GM18508 (cell line): Measurements from ENCODE around the gene FANK1.

Source experiments
- ATAC-seq: cut with Tn5 transposase; IDR thresholded peaks from one replicate; pipeline ENCODE4 v1.9.1; 2021; ENCODE audit warnings: moderate number of reproducible peaks; ENCODE audit not compliant: insufficient read depth, unreplicated experiment

The FANK1 gene

DNA sequence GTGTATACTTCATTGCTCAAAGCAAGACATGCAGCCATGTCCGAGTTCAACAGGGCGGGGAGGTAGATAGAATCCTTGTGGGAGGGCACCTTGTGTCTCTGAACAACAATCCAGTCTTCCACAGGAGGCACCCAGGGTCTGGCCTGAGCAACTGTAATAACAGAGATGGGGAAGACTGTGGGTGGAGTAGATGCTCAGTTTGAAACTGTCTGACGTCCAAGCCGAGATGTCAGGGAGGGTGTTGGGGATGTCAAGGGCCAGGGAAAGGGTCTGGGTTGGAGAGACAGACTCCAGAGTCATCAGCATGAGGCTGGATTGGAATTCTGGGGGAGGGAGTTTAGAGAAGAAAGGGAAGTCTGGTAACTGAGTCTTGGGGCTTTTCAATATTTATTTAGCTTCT lies 88.0 kb downstream of the FANK1 start:
- ATAC-seq, result no peak

DNA sequence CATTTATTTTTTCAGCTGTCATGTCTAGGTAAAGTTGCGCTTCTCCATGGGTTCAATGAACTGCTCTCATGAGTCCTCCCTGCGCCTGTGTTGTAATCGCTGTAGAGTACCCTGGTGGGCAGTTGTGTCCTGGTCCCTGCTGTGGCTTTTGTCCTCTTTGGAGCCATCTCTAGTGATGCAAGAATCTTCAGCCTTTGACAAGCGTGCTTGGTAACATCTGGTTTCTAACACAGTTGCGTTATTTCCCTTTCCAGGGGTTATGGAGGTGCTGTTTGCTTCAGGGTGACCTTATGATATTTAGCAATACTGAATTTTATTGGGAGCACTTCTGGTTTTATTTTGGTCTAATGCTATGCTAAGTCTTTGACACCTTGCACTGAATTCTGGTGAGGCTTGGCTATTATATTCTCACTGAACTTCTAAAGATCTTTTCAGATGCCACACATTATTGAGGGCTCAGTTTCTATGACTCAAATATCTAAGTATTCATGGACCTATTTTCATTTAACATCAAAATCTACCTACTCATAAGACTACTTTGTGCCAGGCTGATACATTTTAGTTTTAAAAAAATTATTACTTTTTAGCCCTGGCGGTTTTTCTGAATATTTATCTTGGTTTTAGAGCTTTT lies 88.6 kb downstream of the FANK1 start:
- ATAC-seq, result no peak

DNA sequence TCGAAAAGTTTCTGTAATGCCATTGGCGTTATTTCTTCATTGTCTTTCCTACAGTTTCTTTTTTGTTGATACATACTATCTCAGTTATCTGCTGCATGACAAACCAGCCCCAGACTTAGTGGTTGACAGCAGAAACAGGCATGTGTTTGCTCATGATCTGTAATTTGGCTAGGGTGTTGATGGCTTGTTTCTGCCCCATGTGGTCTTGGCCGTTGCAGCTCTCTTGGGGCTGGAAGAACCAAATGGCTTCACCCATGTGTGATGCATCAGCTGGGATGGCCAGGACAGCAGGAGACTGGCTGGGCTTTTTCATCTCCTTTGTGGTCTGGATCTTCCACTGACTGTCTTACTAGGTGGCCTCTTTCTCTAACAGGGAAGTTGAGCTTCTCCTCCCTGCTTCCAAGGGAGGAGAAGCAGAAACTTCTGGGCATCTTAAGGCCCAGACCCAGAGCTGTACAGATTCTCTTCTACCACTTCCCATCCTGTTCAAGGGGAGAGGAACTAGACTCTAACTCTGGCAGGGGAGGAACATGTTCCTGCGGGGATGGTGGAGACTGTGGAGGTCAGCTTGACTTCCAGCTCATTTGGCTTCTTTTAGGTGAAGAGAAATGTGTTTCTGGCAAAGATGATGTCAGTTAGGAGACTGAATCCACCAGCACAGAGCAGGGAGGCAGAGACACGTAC lies 89.3 kb downstream of the FANK1 start:
- ATAC-seq, result no peak

DNA sequence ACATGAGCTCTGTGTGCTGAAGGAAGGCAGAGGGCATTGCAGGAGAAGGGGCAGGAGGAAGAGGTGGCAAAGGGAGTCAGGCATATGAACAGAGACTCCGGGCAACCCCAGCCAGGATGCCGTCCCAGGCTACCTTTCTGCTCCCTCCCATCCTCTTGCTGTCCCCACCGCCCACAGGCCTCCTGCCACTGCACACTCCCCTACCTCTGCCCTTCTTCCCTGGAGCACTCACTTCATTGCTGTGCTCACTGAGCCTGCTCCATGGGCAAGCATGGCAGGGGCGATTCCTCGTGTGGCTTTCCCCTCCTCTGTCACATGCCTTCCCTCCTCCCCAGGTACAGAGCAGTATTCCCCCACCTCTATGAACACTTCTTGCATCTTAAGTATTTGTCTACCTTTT lies 93.4 kb downstream of the FANK1 start:
- no peak for ATAC-seq

DNA sequence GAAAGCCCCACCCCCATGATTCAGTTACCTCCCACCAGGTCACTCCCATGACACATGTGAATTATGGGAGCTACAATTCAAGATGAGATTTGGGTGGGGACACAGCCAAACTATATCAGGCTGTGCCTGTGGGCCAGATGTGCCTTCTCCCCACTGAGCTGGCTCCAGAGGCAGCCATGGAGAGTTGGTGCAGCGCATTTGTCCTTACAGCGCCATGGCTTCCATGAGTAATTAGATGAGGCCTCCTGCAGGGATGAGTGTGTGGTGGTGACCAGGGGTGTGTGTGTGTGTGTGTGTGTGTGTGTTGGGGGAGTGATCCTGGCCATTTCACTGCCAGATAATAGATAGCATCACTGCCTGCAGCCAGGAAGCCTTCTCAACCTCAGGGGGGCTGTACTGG lies 94.6 kb downstream of the FANK1 start:
- no peak for ATAC-seq

DNA sequence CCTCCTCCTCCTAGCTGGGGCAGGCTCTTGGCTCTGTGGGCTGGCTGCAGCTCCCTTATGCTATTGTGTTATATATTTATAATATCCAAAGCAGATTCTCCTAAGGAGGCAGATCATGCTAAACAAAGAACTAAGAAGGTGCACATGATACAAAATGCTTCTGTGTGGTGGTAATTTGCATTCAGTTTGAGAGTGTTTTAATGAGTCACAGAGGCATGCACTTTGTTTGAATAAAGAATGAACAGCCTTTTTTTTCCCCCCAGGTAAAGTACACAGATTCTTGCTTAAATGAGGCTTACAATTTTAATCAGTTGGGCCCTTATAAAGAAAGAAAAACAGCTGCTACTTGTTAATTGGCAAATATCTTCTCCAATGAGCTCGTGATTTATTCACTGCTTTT lies 95.0 kb downstream of the FANK1 start:
- ATAC-seq, result no peak

DNA sequence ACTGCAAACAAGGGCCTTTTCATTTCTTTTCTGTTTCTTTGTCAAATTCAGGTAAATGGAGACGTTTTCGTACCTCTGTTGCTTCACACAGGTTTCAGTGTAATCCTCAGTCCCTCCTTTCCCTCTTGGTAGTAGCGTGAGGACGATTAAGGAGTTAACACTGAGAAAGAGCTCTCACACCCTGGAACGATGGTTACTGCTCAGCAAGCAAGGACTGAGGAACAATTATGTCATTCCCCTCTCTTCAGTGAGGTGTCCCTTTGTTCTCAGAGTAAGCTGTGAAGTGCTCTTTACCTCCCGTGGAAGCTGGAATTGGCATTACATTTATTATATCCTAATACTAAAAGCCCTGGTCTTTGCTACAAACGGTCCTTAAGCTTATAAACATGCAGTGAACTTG lies 95.9 kb downstream of the FANK1 start:
- ATAC-seq, result no peak

DNA sequence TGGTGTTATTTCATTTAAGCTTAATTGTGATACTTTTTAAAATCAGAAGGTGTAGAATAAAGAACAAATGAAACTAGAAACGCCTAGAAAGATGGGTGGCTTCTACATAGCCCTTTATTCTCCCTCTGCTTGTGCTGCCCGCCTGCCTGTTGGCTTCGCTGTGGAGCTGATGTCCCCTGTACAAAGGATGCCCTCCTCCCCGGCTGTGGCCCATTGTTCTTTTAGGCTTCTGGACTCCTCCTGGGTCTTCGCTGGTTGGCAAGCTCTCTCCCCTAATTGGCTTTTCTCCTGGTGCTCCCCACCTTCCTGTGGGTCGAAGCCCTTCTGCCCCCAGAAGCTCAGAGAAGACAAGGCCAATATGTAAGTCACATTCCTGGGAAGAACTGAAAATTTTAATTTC lies 98.2 kb downstream of the FANK1 start:
- ATAC-seq, result no peak

DNA sequence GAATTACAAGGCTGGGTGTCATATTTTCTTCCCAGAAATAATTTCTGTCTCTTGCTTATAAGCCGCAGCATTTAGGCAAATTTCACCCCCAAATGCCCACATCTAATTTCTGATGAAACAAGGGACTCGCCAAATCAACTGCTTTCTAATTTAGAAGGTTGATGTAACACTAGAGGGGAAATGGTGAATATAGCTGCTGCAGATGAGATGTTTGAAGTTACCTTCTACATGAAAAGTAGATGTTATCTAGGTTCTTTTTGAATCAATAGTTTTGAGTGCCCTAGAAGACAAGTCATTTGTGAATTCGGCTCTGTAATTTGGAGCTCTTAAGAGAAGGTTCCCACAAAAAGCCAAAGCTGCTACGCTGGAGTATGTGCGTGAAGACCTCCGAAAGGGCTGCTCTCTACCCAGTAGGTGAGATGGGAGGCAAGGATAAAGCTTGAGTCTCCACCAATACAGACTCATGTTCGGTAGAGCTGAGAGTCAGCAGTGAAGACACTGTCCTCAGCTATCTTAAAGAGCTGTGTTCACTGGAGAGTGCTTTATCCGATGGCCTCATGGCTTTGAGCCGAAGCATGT lies 99.5 kb downstream of the FANK1 start:
- ATAC-seq, result no peak

DNA sequence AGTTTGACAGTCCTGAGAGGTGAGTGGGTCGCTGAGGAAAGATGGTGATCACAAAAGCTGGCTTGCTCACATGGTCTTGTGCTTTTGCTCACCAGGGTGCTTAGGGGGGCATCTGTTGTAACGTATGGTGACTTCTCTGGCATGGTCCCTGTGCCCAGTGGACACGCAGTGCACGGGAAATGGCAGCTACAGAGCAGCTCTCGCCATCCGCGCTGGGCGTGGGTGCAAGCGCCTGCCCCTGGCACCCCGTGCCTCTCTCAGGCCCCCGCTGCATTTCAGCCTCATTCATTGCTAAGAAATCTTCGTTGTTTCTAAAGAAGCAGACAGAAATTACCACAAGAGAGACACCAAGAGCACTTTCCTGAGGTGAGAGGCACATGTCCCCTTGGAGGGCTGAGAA lies 101.2 kb downstream of the FANK1 start:
- ATAC-seq, result no peak

DNA sequence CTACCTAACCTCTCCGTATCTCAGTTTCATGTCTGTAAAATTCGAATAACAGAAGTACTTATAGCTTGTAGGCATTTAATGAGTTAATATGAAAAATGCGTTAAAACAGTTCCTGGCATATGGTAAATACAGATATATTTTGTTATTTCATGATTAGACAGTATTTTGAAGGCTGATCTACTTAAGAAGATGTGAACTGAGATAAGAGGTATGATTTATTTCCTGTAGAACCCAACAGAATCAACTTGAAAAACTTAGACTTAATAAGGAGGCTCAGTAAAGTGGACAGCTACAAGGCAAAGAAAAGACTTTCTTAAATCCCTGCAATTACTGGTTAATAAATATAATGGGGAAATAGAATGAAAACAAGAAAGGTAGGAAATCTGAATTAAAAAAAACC lies 103.3 kb downstream of the FANK1 start:
- no peak for ATAC-seq

DNA sequence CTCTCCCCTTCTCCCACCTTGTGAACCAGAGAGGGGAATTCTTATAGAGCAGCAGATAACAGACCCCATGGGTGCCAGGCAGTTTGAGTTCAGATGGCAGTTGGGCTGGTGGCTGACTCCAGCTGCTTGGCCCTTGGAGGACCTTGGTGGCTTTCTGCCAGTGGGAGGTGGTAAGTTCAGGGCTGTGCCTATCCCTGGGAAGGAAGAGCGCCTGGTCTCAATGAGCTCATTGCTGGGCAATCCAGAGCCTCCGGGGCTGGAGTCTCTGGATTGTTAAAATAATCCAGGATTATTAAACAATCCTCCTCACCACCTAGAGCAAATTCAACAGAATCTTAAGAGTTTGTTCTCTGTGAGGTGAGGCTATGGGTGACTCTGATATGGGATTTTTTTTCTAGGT lies 105.2 kb downstream of the FANK1 start:
- no peak for ATAC-seq

DNA sequence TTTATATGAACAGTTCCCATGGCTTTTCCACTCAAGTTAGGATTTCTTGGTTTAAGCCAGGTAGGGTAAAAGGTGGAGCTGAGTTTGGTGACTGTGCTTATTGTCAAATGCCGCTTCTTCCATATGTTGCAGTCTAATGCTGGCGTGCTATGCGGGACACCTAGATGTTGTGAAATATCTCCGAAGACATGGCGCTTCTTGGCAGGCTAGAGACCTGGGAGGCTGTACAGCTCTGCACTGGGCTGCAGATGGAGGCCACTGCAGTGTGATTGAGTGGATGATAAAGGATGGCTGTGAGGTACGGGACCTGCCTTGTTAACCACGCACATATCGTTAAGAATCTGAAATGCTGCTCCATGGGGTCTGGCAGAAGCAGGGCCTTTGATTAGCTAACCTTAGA lies 108.4 kb downstream of the FANK1 start:
- no peak for ATAC-seq

DNA sequence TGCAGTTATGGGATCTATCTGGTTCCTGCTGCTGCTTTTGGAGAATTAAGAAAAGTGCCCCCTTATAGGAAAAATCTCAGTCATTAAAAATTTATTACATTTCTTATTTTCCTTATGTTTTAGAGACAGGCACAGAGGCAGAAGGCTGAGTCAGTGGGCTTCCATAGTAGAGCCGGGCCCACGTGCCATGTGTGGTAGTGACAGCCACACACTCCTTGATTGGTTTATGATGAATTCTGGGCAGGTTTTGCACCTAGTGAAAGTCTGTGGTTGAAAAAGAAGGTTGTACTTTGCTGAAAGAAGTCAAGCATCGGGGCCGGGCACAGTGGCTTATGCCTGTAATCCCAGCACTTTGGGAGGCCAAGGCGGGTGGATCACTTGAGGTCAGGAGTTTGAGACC lies 109.9 kb downstream of the FANK1 start:
- ATAC-seq, result no peak

DNA sequence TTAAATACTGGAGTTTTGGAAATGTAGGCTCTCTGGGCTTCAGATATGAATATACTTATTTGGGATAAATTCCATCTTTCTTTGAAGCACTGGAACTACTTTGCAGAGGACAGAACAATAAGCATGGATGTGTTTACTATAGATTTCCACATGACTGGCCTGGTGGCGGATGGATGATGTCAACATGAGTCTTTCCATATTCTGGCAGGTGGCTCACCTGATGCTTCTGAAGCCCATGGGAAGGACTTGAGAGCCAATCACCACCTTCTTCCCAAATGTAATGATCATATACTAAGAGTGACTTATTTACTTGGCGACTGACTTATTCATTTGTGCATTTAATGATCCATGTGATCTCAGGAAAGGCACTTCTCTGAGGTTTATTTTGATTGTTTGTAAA lies 110.5 kb downstream of the FANK1 start:
- ATAC-seq, result no peak

DNA sequence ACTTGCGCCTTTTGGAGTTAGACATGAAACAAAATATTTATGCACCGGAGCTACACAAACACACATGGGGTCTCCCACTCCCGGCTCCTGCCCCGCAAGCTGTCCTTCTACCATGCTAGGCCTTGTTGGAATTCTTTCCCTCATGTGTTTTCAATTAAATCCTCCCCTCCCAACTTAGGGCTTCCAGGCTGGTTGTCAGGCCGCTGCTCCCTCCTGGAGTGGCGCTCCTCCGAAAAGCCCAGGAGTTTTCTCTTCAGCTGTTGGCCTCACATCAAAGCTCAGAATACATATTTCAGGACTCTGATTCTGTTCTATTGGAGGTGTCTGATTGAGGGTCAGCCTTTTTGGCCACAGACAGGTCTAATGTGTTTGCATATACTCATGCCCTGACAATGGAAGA lies 113.3 kb downstream of the FANK1 start:
- ATAC-seq, result no peak

DNA sequence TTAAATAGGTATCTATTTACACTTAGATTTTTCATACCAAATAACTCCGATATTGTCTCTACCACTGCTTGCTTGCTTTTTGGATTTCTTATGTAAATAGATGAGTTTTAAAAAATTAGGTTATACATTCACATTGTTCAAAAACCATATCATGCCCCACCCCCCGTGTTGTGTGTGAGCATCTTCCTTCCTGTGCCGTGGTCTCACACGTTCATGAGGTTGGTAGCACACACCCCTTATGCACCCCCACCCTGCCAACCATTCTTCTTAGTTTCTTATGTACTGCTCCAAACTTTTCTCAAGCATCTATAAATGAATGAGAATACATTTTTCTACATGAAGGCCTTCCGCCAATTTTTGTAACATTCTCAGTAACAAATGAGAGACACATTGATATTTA lies 115.6 kb downstream of the FANK1 start:
- ATAC-seq, result no peak

DNA sequence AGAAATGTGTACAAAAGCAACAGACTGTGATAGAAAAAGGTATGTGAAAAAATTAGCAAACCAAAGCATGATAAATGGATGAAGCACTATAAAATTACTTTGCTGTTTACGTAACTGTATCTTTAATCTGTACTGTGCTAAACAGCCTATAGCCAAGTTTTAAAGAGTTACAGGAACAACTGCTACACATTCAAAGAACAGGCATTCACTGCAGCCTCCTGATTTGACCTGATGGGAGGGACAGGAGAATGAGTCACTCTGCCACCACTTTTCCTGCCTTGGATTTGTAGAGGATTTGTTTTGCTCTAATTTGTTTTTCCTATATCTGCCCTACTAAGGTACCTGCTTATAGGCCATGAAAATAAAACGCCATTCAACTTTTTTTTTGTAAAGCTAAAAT lies 116.1 kb downstream of the FANK1 start:
- ATAC-seq, result no peak

DNA sequence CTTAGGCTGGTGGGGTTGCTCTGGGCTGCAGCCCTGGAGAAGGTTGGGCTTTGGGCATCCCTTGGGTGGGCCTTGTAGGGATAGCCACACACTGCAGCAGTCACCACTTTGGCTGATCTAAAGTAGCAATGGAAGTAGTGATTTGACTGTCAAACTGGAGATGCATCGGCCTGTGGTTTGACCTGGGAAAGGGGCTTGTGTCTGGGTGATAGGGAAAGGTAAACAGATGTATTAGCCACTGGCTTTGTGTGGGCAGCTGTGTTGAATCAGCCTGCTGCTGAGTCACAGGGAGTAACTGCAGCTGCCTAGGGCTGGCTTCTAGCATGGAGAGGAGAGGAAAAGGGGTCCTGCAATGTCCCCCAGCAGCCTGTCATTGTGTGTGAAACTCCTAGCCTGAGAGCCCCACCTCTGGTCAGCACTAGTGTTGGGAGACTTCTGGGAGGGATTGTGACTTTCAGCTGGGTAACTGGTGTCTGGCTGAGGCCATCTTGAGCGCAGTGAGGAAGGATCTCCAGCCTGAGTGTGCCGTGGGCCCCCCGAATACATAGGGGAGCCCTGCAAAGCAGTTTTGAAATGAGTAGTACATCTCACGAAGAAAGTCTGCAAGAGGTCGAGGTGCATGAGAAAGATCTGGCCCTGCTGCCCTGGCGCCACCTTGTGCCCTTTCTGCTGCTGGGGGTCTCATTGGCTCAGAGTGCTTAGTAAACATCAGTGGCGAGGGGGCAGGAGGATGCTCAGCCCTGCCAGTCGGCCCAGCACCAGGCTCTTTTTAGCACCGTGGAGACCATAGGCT lies 117.3 kb downstream of the FANK1 start:
- ATAC-seq, result no peak

DNA sequence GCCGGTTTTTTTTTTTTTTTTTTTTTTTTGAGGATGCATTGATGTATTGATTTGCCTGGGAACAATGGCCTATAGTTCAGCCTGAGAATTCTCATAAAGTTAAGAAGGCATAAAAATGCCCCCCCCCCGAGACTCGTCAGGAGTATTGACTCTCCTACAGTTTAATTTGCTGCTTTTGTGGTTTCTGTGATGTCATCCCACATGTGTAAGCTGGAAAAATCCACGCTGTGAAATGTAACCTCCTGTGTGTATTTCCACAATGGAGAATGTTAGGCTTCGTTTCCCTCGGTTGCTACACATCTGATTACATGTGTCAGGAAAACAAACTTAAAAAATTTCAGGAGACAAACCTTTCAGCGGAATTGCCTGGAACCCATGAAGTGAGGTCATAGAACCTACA lies 117.9 kb downstream of the FANK1 start:
- no peak for ATAC-seq

DNA sequence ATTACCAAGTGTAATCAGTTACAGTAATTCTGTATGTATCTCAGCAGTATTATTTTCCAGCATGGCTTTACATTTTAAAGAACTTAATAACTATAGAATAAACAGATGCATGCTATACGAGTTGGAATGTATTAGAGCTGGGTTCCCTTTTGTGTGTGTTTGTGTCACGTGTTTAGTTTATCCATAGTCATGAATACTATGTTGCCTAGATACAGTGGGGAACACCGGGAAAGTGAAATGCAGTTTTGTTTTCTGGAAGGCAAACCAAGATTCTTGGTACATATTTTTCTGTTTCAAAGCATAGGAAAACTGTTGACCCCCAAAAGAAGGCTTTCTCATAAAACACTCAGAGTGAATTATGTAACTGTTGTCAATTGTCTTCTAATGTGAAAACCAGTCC lies 119.0 kb downstream of the FANK1 start:
- no peak for ATAC-seq
